GM18907 (cell line): Measurements from ENCODE around the gene LCTL.

Experiments used
- ATAC-seq: cut with Tn5 transposase; IDR thresholded peaks from one replicate; pipeline ENCODE4 v1.9.1; 2021; ENCODE audit warnings: mild to moderate bottlenecking, moderate library complexity; ENCODE audit not compliant: unreplicated experiment

The LCTL gene

DNA sequence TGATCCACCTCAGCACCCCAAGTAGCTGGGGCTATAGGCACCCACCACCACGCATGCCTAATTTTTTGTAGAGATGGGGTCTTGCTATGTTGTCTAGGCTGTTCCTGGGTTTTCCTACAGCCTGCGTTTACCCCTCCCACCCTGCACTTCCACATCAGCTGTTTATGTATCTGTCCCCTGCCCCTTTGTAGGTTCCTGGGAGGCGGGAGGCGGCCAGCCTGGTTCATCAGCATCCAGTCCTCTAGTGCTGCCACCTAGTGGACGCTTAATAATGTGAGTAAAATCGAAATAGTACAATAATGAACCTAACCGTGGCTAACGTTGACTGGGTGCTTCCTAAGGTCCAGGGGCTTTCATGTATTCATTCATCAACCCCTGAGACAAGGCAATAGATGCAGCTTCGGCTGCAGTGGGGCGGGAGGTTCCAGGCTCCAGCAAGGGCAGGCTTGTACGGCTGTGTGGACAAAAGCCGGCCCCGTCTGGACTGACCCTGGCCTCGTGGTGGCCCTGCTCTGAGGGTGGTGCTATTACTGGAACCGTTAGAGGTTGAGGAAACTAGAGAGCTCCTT lies 1.2 kb upstream of the LCTL start:
- ATAC-seq = no peak

DNA sequence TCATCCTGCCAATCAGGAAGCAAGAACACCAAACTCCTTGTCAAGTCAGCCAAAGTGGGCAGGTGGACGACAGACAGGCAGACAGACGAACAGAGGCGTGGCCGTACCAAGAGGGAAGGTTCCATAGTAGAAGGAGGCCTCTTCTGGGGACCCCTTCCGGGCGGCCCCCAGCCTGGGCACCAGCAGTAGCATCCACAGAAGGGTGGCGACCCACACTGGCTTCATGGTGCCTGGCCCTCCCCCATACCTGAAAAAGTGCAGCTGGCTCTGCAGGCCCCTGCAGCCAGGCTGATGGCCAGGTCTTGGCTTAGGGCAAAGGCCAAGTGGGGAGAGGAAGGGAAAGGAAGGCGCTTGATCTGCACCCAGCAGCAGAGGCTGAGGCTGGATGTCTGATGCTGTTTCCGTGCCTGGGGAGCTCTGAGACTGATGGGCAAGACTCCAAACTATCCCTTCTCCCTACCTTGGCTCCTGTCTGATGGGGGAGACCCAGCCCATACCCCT lies 607 bp downstream of the LCTL start:
- no peak for ATAC-seq

DNA sequence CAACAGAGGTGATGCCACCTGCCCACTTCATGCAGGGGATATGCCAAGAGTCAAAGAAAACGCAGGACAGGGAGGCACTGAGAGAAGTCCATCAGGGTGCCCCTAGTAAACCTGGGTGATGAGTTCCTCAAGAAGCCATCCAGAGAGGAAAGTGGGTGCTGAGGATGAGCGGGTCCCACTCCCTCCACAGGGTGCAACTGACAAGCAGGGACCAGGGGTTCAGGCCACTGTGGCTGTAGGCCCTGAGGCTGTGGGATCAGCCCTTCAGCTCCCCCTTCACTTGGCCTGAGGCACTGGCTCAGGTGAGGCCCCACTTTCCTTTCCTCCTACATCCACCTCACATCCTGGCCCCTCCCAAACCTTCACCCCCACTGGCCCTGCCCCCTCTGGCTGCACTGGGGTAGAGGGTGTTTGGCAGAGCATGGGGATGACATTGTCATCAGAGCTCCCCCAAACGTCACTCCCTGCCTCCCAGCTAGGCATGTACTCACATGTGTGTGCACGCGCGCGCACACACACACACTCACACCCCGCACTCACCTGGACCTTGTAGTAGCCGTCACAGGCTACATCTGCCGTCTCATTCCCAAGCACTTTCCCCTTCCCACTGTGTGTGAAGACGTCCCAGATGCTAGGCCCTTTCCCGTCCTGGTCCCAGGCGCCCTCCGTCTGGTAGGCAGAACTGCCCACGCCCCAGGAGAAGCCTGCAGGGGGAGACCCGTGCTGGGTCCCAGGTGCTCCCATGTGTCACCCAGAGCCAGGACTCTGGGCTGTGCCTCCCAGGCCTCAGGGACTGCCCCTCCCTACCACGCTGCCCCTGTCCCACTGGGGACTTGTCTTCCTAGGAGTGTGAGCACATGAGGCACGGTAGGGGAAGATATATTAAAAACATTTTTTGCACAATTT lies 1.4 kb downstream of the LCTL start:
- ATAC-seq = no peak

DNA sequence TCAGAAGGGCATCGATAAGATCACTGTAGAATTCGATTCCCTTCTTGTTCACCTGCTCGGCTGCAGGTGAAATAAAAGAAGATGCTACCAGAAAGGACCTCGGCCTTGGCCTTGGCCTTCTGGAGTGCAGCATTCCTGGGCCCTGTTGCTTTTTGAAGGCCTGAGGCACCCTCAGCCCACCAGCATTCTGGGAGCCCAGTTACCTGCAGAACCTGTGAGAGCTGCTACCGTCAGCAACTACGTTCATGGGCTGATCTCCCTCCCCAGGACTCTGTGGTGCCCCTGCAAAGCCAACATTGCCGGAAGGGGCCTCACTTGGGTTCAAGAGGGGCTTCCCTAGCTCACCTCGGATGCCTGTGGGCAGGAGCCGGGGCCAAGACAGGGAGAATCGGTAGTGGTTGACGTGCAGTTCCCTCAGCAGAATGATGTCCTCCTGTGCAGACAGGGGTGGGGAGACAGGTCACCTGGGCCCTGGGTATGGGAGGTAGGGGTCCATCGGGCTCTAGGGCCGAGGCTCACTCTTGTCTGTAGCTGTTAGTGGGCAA lies 2.2 kb downstream of the LCTL start:
- no peak for ATAC-seq

DNA sequence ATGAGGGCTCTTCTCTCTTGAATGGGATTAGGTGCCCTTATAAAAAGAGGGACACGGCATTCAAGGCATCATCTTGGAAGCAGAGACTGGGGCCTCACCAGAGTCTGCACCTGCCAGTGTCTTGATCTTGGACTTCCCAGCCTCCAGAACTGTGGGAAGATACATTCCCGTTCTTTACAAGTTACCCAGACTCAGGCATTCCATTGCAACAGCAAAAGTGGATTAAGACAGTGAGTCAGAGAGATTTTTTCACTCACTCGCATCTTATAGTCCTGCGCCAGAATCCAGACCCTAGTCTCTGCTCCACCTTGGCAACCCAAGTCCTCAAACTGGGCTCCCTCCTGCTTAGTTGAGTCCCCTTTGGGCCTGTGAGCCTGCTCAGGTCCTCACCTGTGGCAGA lies 2.7 kb downstream of the LCTL start:
- ATAC-seq = no peak

DNA sequence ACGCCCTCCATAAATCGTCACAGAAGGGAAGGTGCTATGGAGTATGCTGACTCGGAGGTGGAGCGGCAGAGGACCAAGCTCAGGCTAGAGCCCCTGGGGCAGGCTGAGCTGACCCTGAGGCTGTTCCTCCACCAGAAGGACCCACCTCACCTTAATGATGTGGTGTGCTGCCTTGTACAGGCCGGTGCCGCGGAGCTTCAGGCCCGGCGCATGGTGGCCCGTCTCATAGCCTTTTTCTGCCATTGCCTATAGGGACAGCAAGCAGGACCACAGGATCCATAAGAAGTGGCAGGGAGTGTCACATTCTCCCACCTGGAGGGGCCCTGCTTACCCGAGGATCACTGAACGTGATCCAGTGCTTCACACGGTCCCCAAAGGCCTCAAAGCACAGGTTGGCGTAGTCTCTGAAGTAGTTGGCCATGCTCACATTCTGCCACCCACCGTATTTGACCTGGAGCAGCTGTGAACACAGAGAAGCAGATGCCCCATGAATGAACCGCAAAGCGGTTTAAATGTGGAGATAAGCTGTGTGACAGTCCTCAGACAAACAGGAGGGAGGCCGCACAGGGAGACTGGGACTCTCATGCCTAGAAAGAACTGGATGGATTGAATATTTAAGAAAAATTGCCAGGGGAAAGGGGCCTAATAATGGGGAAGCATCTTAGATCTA lies 4.8 kb downstream of the LCTL start:
- no peak for ATAC-seq

DNA sequence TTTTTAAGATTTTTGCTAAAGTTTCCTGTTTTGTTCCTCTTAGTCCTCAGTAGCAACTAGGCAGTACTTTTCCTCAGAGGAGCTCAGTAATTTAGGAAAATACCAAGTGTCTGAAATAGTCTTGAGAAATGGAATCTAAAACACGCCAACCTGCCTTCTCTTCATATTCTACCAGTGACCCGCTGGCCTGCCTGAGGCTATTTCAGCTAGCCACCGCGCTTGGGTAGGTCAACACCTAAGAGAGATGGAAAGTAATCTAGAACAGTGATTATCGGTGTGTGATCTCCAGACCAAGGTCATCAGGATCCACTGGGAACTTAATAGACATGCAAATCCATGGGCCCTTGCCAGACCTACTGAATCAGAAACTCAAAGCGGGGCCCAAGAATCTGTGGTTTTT lies 7.5 kb downstream of the LCTL start:
- ATAC-seq = no peak

DNA sequence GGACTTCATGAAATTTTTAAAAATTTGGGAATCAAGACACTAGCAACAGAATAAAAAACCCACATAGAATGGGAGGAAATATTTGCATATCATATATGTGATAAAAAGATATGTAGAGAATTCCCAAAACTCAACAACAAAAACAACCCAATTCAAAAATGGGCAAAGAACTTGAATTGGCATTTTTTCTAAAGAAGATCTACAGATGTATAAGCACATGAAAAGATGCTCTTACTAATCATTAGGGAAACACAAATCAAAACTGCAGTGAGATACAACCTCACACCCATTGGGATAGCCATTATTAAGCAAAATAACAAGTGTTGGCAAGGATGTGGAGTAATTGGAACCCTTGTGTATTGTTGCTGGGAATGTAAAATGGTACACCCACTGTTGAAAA lies 10.1 kb downstream of the LCTL start:
- no peak for ATAC-seq

DNA sequence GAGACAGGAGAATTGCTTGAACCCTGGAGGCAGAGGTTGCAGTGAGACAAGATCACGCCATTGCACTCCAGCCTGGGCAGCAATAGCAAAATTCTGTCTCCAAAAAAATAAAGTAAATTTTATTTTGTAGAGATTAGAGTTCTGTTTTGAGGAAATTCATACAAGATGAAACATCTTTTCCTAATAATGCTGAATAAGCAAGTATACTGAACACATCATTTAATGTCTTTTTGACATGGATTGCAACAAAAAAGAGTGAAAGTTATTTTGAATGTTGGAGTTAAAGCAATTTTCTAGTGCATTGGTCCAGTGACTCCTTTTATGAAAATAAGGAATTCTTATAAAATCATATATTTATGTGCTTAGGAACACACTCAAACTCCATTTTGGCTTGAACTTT lies 20.5 kb downstream of the LCTL start:
- no peak for ATAC-seq

DNA sequence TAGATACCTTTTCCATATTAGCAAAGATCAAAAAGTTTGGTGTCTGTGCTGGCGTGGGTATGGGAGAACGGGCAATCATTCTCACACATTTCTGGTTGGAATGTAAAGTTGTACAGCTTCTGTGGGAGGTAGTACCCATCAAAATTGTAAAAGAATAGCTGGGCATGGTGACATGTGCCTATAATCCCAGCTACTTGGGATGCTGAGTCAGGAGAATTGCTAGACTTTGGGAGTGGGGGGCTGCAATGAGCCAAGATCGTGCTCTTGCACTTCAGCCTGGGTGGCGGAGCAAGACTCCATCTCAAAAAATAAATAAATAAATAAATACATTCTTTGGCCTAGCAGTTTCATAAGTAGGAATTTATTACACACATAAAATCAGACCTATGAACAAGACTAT lies 22.9 kb downstream of the LCTL start:
- ATAC-seq = no peak

DNA sequence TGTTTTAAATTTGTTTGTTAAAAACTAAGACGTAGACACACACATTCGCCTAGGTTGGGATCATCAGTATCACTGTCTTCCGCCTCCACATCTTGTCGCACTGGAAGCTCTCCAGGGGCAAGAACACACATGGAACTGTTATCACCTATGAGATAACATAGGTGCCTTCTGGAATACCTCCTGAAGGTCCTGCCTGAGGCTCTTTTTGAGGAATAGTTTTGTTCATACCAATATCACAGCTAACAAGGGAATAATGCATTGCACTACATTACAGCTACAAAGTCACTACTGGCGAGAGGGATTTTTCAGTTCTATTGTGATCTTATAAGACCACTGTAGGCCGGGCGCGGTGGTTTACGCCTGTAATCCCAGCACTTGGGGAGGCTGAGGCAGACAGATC lies 30.7 kb downstream of the LCTL start:
- no peak for ATAC-seq

DNA sequence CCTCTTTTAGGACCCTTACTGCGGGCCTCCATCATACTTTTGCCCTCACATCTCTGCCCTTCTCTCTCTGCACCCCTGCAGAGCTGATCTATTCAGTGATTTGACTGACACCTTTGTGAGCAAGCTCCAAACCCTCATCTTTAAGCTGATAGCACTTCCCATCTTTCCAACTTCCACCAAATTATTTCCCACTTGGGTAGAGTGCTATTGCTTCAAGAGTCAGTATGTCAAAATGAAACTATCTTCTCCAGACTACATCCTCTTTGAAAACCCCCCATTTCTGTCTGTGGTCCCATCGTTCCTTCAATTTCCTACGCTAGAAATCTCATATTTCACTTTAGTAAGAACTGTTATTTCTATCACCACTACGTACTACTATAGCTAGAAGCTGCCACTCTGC lies 41.0 kb downstream of the LCTL start:
- no peak for ATAC-seq

DNA sequence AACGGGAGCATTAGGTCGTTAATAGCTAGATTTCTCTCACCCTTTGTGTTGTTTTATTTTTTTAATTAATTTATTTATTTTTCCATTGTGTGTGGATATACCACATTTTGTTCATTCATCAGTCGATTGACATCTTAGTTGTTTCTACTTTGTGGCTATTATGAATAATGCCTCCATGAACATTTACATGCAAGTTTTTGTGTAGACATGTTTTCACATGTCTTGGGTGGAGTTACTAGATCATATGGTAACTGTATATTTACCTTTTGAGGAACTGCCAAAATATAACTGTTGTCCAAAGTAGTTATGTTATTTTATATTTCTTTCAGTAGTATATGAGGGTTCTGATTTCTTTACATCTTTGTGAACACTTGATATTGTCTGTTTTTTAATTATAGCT lies 41.9 kb downstream of the LCTL start:
- ATAC-seq = no peak

DNA sequence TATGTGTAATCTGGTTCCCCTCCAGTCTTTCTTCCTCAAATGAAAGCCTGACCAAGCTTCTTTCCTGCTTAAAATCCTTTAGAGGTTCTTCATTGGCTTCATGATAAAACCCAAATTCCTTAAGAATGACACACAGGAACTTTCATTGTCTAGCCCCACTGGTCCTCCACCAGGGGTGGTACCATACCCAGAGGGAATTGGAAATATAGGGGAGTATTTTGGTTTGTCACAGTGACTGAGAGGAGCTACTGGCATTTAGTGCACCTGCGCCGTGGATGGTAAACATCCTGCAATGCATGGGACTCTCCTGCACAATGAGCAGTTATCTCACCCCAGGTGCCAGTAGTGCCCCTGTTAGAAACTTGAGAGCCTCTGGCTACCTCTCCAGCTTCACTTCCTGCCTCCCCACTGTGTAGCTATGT lies 49.9 kb downstream of the LCTL start:
- no peak for ATAC-seq

DNA sequence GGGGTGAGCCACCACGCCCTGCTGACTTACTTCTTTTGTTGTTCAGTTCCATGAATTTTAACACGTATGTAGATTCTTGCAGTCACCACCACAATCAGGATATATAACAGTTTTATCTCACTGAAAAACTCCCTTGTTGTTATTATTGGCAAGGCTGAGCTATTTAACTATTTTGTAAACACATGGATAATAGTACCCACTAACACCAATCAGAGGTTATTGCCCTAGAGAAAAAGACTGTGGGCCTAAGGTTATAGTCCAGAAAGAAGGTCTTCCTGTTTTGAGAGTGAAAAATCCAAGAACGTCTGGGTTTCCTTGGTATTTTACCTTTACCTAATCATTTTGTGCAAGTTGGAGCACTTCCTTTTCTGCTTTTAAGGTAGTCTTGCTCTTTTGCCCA lies 51.2 kb downstream of the LCTL start:
- no peak for ATAC-seq

DNA sequence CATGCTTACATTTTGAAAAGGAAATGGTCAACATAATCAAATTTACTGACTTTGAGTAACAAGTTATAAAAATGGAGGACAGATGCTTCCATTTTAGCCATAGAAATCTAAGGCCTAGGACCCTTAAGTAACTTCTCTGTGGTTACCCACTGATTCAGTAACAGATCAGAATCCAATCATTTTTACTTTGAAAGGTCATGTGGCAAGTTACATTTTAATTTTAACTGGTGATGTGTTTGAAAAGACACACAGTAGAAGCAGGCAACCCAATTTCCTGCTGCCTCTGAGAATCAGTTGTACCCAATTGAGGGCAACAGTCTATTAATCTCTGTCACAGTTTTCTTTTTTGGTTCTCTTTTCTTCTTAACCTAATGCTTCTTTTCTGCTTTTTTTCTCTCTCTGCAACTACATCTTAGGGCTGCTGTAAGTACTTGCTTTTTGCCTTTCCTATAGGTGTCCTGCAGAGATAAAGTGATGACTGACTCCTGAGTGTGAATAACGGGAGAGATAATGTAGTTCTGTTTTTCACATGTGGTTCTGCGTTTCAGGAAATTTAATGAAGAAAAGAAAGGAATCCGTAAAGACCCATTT lies 57.4 kb downstream of the LCTL start:
- ATAC-seq = no peak

DNA sequence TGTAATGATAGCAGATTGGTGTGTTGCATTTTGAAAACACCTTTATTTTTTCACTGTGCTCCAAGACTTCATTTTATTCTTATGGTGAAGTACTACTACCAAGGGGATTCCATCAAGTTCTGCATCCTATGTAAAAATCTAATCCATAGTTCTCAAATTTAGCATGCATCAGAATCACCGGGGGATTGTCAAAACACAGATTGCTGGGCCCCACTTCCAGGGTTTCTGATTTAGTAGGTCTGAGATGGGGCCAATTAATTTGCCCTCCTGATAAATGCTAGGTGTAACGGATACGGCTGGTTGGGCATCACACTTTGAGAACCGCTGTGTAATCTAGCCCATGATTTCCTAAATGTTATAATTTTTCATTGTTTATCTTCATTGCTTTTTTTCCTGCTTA lies 60.0 kb downstream of the LCTL start:
- no peak for ATAC-seq

DNA sequence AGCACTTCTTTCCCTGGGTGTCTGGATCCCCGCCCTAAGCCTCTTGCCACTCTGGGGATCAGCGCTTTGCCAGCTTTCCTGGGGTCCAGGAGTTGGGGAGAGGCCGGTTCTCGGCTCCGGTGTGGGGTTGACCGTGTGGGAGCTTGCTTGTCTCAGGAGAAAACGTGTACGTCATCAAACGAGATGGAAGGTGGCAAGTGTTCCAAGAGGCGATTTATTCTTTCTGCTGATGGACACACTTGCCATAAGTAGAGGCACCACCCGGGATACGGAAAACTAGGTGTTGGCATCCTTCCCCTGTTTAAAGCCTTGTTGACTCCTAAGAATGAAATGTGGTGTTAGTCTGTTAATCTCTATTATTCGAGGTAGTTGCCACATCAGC lies 60.4 kb downstream of the LCTL start:
- no peak for ATAC-seq

DNA sequence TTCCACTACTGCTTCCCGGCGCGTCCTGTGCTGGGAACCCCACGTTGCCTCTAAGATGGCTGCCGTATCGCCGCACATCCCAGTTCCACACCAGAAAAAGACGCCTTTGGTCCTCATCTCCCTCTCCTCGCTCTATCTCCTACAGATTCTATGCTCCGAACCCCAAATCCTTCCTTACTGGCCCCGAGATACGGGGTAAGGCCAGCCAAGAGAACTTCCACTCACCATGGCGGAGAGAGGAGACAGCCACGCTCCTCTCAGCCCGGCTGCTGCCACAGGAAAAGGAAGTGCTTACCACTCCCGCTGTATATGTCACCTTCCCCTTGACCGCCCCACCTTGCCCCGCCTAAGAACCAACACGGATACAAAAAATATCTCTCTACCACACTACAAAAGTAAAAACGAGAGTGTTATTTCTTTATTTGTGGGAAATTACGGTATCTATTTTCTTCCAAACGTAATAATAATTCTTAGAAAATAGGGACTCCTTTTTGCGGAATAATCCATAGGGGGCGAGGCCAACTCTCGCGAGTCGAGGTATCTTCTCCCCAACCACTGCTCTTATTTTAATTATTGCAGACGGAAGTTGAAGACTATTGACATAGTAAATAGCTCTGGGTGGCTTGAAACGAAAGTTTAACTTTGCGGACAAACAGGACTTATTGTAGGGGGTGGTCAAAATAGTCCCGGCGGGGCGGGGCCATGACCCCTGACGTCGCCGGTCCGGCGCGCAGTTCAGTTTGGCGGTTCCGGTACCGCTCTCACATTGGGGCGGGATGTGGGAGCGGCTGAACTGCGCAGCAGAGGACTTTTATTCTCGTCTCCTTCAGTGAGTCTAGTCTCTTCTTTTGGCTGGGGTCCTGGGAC lies 61.0 kb downstream of the LCTL start, which contains the start of the genes RPL4 and ZWILCH:
Gene RPL4, minus strand, starts transcription at position 293 of the 867 bp plus-strand sequence. Its CDS starts 65 bp downstream, at position 228.
Gene ZWILCH, plus strand, starts transcription at position 764 of the 867 bp plus-strand sequence. Its CDS starts 13 bp downstream, at position 777.
- peak; percentile 81 for ATAC-seq
